Stimulated activated CD4-positive, alpha-beta T cell treated with anti-CD3 and anti-CD28 coated beads, Interleukin-1b, Interleukin-23, amount 100 ng/mL, for 1 hour (primary cell): ENCODE results near the gene RCN2.
A peak's percentile ranks its signal among the peaks of the same experiment; 100 is the strongest.
"Not testable (repeated sequence)": the region's sequence is repeated elsewhere in the genome, so short reads cannot be mapped to it uniquely, and the experiment has no call there.

Source experiments
- DNase-seq, 2 donors: peaks; one replicate each; pipeline ENCODE4 v3.0.0-alpha.2; 2020; ENCODE audit warnings: low read depth in 2 of 2

The RCN2 gene

GRCh38 chr15:76932135-76932966 is 802 bp downstream of the RCN2 start:
- DNase-seq = no peak

- DNase-seq = no peak
Measured at GRCh38 chr15:76935620-76936019, 4.1 kb downstream of the RCN2 start.

- no peak for DNase-seq
Measured at GRCh38 chr15:76936671-76937070, 5.1 kb downstream of the RCN2 start.

GRCh38 chr15:76938752-76939151 is 7.2 kb downstream of the RCN2 start:
- no peak for DNase-seq

- no peak for DNase-seq
Measured at GRCh38 chr15:76939715-76940114, 8.2 kb downstream of the RCN2 start.

- DNase-seq = no peak
Measured at GRCh38 chr15:76941636-76942035, 10.1 kb downstream of the RCN2 start.

GRCh38 chr15:76942331-76942730 is 10.8 kb downstream of the RCN2 start:
- no peak for DNase-seq

- no peak for DNase-seq
Measured at GRCh38 chr15:76945494-76946093, 14.0 kb downstream of the RCN2 start.

GRCh38 chr15:76947454-76947853 is 15.9 kb downstream of the RCN2 start:
- DNase-seq = no peak

GRCh38 chr15:76951220-76951619 is 19.7 kb downstream of the RCN2 start:
- DNase-seq = no peak

- DNase-seq = no peak
Measured at GRCh38 chr15:76953913-76954312, 22.4 kb downstream of the RCN2 start.

GRCh38 chr15:76954744-76955143 is 23.2 kb downstream of the RCN2 start:
- DNase-seq = no peak

- no peak for DNase-seq
Measured at GRCh38 chr15:76961268-76962011, 29.9 kb downstream of the RCN2 start.

GRCh38 chr15:76962337-76963013 is 30.9 kb downstream of the RCN2 start:
- no peak for DNase-seq

- no peak for DNase-seq
Measured at GRCh38 chr15:76963596-76963995, 32.0 kb downstream of the RCN2 start.

- no peak for DNase-seq
Measured at GRCh38 chr15:76964157-76964556, 32.6 kb downstream of the RCN2 start.

GRCh38 chr15:76966051-76966450 is 34.5 kb downstream of the RCN2 start:
- DNase-seq = not testable (repeated sequence)

GRCh38 chr15:76967067-76967466 is 35.5 kb downstream of the RCN2 start:
- no peak for DNase-seq

- DNase-seq = no peak
Measured at GRCh38 chr15:76968306-76968705, 36.8 kb downstream of the RCN2 start.

GRCh38 chr15:76972389-76973361 is 41.1 kb downstream of the RCN2 start:
- no peak for DNase-seq

- peak in 1 of 2 donors; percentile 21 for DNase-seq
Measured at GRCh38 chr15:76973362-76973743, 41.8 kb downstream of the RCN2 start.
